AG04449 (cell line): Measurements from ENCODE around the gene KCNJ6.
A peak's percentile ranks its signal among the peaks of the same experiment; 100 is the strongest.

Source experiments
- CTCF ChIA-PET: fragments of 350-600 bp; formaldehyde crosslinking; extraction: SDS; loops from one replicate; lab custom pipeline; 2021; ENCODE audit warnings: antibody characterized with exemption; lab: Yijun Ruan, JAX
- POLR2A ChIA-PET: fragments of 400-600, 350-600 bp; formaldehyde crosslinking; extraction: SDS; loops from one replicate; lab custom pipeline; 2020; ENCODE audit warnings: antibody characterized with exemption, inconsistent platforms; lab: Yijun Ruan, JAX
- DNase-seq: peaks from one replicate; pipeline ENCODE4 v3.0.0-alpha.2; 2010; ENCODE audit warnings: low read depth, low spot score
- H3K4me3 ChIP-seq: 2 replicates; pipeline ENCODE4 v1.5.1; 2011; ENCODE audit warnings: low read depth, mild to moderate bottlenecking, control low read depth, low read length
- TF ChIP-seq, protein P1 (sequence below): IDR thresholded peaks from one replicate; pipeline ENCODE4 v1.5.1; 2011; ENCODE audit warnings: mild to moderate bottlenecking, moderate library complexity, low read length, control low read depth, inconsistent platforms; ENCODE audit not compliant: insufficient read depth; ENCODE audit errors: missing control alignments

Gene KCNJ6

GRCh38 chr21:37759777-37760176 is 156.5 kb downstream of the KCNJ6 start:
- no peak overlapping the region for H3K4me3 ChIP-seq
- CTCF ChIA-PET, result interaction anchor here (1.2 to 3.5 kb wide), 16 partner anchors 8 to 596 kb away, joined by 3 to 69 read pairs (median 4); partner anchors contain the start of gene KCNJ6
- no peak for DNase-seq
- POLR2A ChIA-PET, result no interaction called here
- TF ChIP-seq, protein P1, sequence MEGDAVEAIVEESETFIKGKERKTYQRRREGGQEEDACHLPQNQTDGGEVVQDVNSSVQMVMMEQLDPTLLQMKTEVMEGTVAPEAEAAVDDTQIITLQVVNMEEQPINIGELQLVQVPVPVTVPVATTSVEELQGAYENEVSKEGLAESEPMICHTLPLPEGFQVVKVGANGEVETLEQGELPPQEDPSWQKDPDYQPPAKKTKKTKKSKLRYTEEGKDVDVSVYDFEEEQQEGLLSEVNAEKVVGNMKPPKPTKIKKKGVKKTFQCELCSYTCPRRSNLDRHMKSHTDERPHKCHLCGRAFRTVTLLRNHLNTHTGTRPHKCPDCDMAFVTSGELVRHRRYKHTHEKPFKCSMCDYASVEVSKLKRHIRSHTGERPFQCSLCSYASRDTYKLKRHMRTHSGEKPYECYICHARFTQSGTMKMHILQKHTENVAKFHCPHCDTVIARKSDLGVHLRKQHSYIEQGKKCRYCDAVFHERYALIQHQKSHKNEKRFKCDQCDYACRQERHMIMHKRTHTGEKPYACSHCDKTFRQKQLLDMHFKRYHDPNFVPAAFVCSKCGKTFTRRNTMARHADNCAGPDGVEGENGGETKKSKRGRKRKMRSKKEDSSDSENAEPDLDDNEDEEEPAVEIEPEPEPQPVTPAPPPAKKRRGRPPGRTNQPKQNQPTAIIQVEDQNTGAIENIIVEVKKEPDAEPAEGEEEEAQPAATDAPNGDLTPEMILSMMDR, result no peak

DNA sequence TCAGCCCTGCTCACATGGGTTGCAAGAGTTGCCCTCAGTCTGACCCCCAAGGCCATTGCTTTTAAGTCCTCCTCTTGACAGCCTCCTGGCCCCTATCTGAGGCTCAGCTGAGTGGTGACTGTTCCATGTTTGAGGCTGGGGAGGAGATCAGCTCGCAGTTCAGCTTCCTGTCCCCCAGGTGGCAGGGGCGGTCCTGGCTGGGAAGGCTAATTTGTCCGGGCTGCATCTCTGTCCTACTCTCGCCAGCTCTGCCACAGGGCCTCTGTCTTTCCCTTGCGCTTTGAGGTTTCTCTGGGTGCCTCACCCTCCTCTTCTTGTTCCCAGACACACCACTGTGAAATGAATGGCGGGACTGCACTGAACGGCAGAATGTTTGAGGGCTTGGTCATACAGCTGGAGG is 157.3 kb downstream of the KCNJ6 start:
- no peak overlapping the region for H3K4me3 ChIP-seq
- ChIA-PET POLR2A (interaction anchor here (0.6 kb wide), 1 partner anchor 120 kb away, joined by 3 read pairs; no protein-coding TSS in a partner anchor), CTCF (interaction anchor here (0.9 to 3.5 kb wide), 24 partner anchors 9 to 597 kb away, joined by 3 to 69 read pairs (median 4); partner anchors contain the start of gene KCNJ6)
- TF ChIP-seq, protein P1, result peak; percentile 94
- no peak for DNase-seq

- H3K4me3 ChIP-seq, result no peak overlapping the region
- TF ChIP-seq, protein P1, result no peak
- POLR2A ChIA-PET, result no interaction called here
- DNase-seq, result no peak
- CTCF ChIA-PET, result interaction anchor here (1.0 to 3.5 kb wide), 13 partner anchors 10 to 411 kb away, joined by 3 to 69 read pairs (median 7); partner anchors contain the start of gene KCNJ6
Measured at GRCh38 chr21:37757606-37758376, 158.5 kb downstream of the KCNJ6 start.

GRCh38 chr21:37753122-37753599 is 163.1 kb downstream of the KCNJ6 start:
- no peak for DNase-seq
- TF ChIP-seq, protein P1, result no peak
- ChIA-PET CTCF (interaction anchor here (1.2 kb wide), 1 partner anchor 162 kb away, joined by 4 read pairs; no protein-coding TSS in a partner anchor), POLR2A (no interaction called here)
- no peak overlapping the region for H3K4me3 ChIP-seq

- TF ChIP-seq, protein P1, result no peak
- CTCF ChIA-PET, result interaction anchor here (0.6 to 1.6 kb wide), 3 partner anchors 76 to 219 kb away, joined by 3 to 5 read pairs (median 3); no protein-coding TSS in a partner anchor
- no peak overlapping the region for H3K4me3 ChIP-seq
Measured at GRCh38 chr21:37751268-37751975, 164.8 kb downstream of the KCNJ6 start.

More at GRCh38 chr21:37751268-37751975, 164.8 kb downstream of the KCNJ6 start:
- POLR2A ChIA-PET, result no interaction called here
- DNase-seq, result no peak
